HG03025 (cell line): Measurements from ENCODE around the gene OR1J2.

Source experiments
- ATAC-seq: cut with Tn5 transposase; IDR thresholded peaks from one replicate; pipeline ENCODE4 v1.9.1; 2021; ENCODE audit warnings: mild to moderate bottlenecking, moderate library complexity; ENCODE audit not compliant: unreplicated experiment, low FRiP score

OR1J2 gene

DNA sequence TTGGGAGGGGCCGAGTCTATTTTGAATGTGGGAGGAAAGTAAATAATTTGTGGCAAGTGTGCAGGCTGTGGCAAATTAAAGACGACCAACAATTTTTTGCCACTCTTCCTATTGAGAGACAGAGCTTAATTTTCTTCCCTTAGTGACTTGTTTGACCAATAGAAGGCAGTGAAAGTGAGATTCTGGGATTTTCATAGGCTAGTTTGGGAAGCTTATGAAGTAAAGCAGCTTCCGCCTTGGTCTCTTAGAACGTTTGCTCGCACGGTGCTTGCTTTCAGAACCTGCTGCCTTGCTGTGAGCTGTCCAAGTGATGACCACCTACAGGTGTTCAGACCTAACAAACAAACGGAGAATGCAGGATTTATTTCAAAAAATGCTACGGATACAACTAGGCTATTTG lies 35.6 kb downstream of the OR1J2 start:
- ATAC-seq: no peak

DNA sequence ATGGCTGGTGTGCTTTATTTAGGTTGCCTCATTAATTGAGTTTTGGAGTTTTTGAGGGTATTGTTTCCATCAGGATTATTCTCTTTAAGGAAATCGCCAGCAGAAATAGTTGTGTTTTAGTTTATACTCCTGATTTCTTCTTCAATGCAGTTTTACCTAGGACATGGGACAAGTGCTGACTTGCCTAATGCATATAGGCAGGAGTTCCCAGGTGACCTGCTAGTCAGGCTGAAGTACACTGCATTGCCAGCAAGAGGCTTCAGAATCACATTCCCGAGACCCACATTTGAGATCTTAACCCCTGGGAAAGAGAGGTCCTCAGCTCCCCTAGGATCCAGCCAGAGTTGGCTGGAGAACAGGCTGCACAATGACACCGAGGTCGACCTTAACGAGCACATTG lies 40.8 kb downstream of the OR1J2 start:
- no peak for ATAC-seq

GRCh38 chr9:122552812-122553211 lies 42.2 kb downstream of the OR1J2 start, which contains the start of gene OR1N2:
OR1N2 (plus strand) TSS chr9:122553112; CDS start chr9:122553212, 100 bp downstream.
- no peak for ATAC-seq
